Measurements from ENCODE around the gene MMP3. TPM values are rescaled to one million over a fixed set of nuclear protein-coding genes. Genes with fewer than 3 reads are reported as not detected.

The MMP3 gene
- total RNA-seq, 2 experiments from 2014 or later, result not detected

DNA sequence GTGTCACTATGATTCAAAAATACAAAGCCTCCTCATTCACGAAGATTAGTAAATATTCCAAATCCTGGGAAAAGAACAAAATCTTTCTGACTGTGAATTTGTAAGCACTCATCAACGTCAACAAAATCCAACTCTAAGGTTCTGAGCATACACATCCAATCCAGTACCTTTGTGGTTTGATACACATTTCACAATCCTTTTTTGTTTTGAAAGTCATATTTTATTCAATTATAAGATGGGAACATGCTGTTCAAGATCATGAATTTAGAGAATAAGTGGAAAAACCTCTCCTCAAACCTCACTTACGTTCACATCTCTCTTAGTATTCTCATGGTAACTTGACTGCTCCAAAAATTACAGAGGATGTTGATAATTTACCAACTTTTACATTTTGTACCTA is 9.6 kb upstream of the MMP3 start:
- DNase-seq, result no peak
- Mint-ChIP-seq H3K36me3 (ENCODE audit: low read depth) (no peaks in the 10 kb centered on the region), H3K4me1 (no peaks in the 10 kb centered on the region), H3K9me3 (ENCODE audit: low read depth) (no peaks in the 10 kb centered on the region), H3K27me3 (peaks cover 9% of the 10 kb centered on the region), H3K27ac (no peak overlapping the region), H3K4me3 (no peak overlapping the region)
- no peak for ATAC-seq
- CTCF ChIA-PET, result no interaction called here
- intact Hi-C loops (cut with DNase I, micrococcal nuclease), result no loop called here
- POLR2A ChIA-PET, result no interaction called here

DNA sequence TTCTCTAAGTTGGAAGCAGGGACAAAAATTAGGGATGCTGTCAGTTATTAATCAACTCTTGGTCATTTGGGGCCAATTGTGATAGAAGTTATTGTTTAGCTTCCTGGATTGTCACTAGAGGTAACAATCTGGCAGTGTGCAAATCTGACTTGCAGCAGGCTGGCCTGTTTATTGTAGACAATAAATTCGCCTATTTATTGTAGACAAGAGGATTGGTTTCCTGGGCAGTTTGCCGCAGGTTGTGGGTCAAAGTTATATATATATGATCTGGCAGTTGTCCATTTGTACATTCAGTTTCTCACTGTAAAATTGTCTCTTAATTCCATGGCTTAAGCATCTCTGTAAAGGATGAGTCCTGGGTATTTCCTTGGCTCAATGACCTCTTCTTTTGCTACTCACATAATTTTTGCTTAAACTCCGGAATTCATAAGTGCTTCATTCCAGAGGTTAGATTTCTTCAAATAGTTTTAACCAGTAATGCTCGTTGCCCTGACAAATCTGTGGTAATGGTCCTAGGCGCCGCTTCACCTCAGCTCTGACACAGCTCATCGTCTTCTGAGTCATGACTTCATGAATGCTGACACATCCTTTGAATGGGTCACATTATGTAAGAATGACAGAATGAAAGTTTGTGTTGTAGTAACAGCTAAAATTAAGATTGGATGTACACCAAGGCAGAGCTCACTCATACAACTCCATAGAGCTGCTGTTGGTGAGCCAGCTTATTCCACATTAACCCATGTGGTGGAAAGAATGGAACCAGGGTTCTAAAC is 7.8 kb upstream of the MMP3 start:
- intact Hi-C loops (cut with DNase I, micrococcal nuclease), result no loop called here
- Mint-ChIP-seq H3K4me1 (no peaks in the 10 kb centered on the region), H3K27ac (no peak overlapping the region), H3K4me3 (no peak overlapping the region), H3K9me3 (ENCODE audit: low read depth) (no peaks in the 10 kb centered on the region), H3K27me3 (peaks cover 11% of the 10 kb centered on the region), H3K36me3 (ENCODE audit: low read depth) (no peaks in the 10 kb centered on the region)
- CTCF ChIA-PET, result no interaction called here
- DNase-seq (no peak), ATAC-seq (no peak)
- POLR2A ChIA-PET, result no interaction called here

DNA sequence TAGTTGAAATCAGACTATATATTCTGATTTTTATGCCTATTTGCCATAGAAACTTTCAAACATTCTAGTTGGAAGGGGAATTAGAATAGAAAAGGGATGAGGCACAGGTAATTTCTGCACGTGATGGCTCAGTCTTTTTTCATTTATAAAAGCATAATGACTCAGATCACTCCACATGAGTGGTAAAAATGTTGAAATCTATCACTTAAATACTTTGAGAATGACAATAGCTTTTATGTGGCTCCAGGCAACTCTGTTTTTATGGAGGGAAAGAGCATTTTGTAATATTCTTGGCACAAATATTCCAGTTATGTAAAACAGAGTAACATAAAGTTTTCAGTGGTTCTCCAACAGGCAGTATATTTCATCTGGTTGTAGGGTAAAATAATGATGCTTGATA is 5.9 kb upstream of the MMP3 start:
- no peak for ATAC-seq
- Mint-ChIP-seq H3K4me3 (no peak overlapping the region), H3K4me1 (no peaks in the 10 kb centered on the region), H3K36me3 (ENCODE audit: low read depth) (no peaks in the 10 kb centered on the region), H3K27me3 (peaks cover 15% of the 10 kb centered on the region), H3K27ac (no peak overlapping the region), H3K9me3 (ENCODE audit: low read depth) (no peaks in the 10 kb centered on the region)
- ChIA-PET CTCF (no interaction called here), POLR2A (no interaction called here)
- intact Hi-C loops (cut with DNase I, micrococcal nuclease), result no loop called here
- no peak for DNase-seq

DNA sequence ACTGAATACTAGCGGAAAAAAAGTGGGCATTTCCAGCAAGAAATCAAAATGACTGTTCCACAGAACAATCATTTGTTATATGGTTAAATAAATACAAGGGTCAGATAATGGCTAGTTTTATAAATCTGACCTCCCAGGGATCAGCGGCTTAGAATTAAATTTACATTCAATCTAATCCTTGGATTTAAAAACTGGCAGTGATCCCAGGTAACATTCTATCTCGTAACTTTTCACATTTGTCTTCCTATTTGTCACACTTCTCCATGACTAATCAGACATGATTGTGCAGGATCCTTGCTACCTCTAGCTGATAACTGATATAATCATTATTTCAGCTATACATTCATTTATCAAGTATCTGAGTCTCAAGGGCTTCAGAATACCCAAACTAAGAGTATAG is 2.9 kb upstream of the MMP3 start:
- DNase-seq (no peak), ATAC-seq (no peak)
- intact Hi-C loops (cut with DNase I, micrococcal nuclease), result no loop called here
- Mint-ChIP-seq H3K4me3 (no peak overlapping the region), H3K4me1 (no peaks in the 10 kb centered on the region), H3K36me3 (ENCODE audit: low read depth) (no peaks in the 10 kb centered on the region), H3K27ac (no peak overlapping the region), H3K9me3 (ENCODE audit: low read depth) (no peaks in the 10 kb centered on the region), H3K27me3 (peaks cover 12% of the 10 kb centered on the region)
- CTCF ChIA-PET, result no interaction called here
- POLR2A ChIA-PET, result no interaction called here

DNA sequence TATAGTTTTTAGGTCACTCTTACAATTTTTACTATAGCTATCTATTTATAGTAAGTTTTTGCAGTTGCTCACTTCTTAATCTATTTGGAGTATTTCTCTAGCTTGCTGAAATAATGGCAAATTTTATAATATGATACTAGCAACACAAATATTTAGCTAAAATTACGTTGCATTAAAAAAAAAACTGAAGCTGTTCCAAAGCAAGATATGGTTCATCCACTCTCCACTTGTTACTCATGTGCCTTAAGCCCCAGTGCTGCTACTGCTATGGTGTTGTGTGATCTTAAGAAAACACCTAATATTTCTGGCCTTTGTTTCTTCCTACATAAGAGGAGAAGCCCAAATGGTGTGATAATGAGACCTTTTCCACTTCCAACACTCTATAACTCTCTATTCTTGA is 479 bp downstream of the MMP3 start:
- Mint-ChIP-seq H3K27ac (no peak overlapping the region), H3K4me1 (no peaks in the 10 kb centered on the region), H3K27me3 (peaks cover 11% of the 10 kb centered on the region), H3K36me3 (ENCODE audit: low read depth) (no peaks in the 10 kb centered on the region), H3K9me3 (ENCODE audit: low read depth) (no peaks in the 10 kb centered on the region), H3K4me3 (no peak overlapping the region)
- no peak for DNase-seq
- ChIA-PET CTCF (interaction anchor here (1.6 kb wide), 1 partner anchor 19 kb away, joined by 3 read pairs; no protein-coding TSS in a partner anchor), POLR2A (no interaction called here)
- no peak for ATAC-seq
- intact Hi-C loops (cut with DNase I, micrococcal nuclease), result no loop called here

DNA sequence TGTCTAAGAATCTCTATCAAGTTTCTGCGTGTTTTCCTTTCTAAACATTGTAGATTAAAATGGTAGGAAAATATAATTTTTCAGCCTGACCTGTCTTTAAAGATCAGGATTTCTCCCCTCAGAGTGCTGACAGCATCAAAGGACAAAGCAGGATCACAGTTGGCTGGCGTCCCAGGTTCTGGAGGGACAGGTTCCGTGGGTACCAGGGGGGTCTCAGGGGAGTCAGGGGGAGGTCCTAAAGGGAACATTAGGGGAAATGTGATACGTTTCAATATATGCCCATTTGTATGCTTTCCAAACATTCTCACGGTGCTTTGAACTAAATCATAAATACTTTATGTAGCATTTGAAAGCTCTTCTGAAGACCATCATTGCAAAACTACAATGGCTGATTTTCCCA is 3.4 kb downstream of the MMP3 start:
- ATAC-seq (no peak), DNase-seq (no peak)
- intact Hi-C loops (cut with DNase I, micrococcal nuclease), result no loop called here
- no peaks in the 10 kb centered on the region for H3K36me3 Mint-ChIP-seq (ENCODE audit: low read depth)
- CTCF ChIA-PET, result no interaction called here
- POLR2A ChIA-PET, result no interaction called here
- H3K9me3 Mint-ChIP-seq (ENCODE audit: low read depth), result no peaks in the 10 kb centered on the region
- H3K4me3 Mint-ChIP-seq, result no peak overlapping the region
- H3K4me1 Mint-ChIP-seq, result no peaks in the 10 kb centered on the region
- H3K27ac Mint-ChIP-seq, result no peak overlapping the region
- peaks cover 9% of the 10 kb centered on the region for H3K27me3 Mint-ChIP-seq

DNA sequence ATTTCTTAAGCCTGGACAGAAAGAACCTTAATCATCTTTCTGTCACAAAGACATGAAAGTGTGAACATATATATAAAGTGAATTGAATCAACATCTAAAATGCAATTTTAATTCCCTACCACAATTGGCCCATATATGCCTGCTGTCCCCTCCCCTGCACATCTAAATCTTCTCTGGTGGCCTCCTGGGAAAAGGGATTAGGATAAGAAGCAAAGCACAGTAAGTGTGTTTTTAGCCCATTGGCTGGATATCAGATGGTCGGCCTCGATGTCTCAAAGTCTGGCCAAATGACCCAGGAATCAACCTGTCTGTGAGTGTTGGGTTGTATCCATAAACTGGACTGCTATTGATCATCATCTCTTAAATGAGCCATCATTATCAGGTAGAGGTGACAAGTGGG is 5.8 kb downstream of the MMP3 start:
- Mint-ChIP-seq H3K9me3 (ENCODE audit: low read depth) (no peaks in the 10 kb centered on the region), H3K4me3 (no peak overlapping the region), H3K27ac (no peak overlapping the region), H3K4me1 (no peaks in the 10 kb centered on the region), H3K36me3 (ENCODE audit: low read depth) (no peaks in the 10 kb centered on the region), H3K27me3 (peaks cover 6% of the 10 kb centered on the region)
- ATAC-seq, result no peak
- no peak for DNase-seq
- POLR2A ChIA-PET, result no interaction called here
- CTCF ChIA-PET, result no interaction called here
- intact Hi-C loops (cut with DNase I, micrococcal nuclease), result no loop called here

DNA sequence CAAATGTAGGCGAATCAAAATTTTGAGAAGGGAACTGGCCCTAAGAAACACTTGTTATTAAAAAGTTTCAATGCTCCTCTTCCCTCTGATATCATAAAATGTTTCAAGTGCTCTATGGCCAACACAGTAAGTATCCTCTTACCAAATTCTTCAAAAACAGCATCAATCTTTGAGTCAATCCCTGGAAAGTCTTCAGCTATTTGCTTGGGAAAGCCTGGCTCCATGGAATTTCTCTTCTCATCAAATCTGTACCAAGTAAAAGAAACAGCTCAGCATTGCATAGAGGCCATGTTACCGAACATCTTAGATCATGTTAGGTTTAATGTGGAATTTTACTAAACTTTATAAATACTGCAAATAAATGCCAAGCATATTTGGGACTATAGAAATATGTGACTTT is 6.3 kb downstream of the MMP3 start:
- Mint-ChIP-seq H3K27ac (no peak overlapping the region), H3K9me3 (ENCODE audit: low read depth) (no peaks in the 10 kb centered on the region), H3K4me3 (no peak overlapping the region), H3K27me3 (peaks cover 9% of the 10 kb centered on the region), H3K36me3 (ENCODE audit: low read depth) (no peaks in the 10 kb centered on the region), H3K4me1 (no peaks in the 10 kb centered on the region)
- DNase-seq (no peak), ATAC-seq (no peak)
- CTCF ChIA-PET, result no interaction called here
- POLR2A ChIA-PET, result no interaction called here
- intact Hi-C loops (cut with DNase I, micrococcal nuclease), result no loop called here

DNA sequence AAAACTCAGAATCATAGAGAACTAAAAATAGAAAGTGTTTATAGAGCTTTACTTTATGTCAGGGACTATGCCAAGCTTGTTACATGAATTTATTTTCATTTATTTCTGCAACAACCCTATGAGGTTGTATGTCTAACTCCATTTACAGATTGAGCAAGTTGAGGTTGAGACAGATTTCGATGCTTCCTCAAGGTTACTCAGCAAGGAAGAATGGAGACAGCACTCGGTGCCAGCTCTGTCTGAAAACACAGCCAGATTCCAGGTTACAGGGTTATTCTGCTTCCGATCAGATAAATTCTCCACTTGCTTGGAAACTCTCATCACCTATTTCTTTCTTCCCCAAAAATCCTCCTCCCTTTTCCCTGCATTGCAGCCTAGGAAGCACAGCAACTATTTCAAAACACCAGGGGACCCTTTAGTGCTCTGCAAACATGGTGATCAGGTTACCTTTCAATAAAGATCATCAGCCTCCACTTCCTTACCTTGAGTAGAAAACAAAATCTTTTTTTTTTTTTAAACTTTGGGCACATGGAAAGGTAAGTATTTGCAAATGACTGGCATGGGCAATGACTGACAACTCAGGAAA is 7.0 kb downstream of the MMP3 start:
- no peak for DNase-seq
- POLR2A ChIA-PET, result no interaction called here
- Mint-ChIP-seq H3K9me3 (ENCODE audit: low read depth) (no peaks in the 10 kb centered on the region), H3K27me3 (peaks cover 14% of the 10 kb centered on the region), H3K27ac (no peak overlapping the region), H3K36me3 (ENCODE audit: low read depth) (no peaks in the 10 kb centered on the region), H3K4me3 (no peak overlapping the region), H3K4me1 (no peaks in the 10 kb centered on the region)
- no peak for ATAC-seq
- intact Hi-C loops (cut with DNase I, micrococcal nuclease), result no loop called here
- CTCF ChIA-PET, result no interaction called here

DNA sequence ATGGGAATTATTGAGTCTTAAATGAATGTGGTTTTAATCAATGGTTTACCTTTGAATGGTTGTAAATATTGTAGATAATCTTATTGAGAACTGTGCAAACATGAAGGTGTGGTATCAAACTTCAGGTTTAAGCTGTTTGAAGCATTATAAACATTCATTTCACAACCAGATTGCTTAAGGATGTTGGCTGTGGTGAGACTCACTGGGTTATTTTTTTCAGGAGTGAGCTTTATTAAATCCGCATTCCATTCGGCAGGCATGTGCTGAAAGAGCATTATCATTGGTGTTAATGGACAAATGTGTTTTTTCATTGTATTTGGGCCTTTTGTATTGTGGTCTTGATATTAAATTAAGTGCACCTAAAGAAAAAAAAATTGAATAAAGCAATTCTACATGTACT is 9.7 kb downstream of the MMP3 start:
- Mint-ChIP-seq H3K27ac (no peak overlapping the region), H3K9me3 (ENCODE audit: low read depth) (no peaks in the 10 kb centered on the region), H3K4me3 (no peak overlapping the region), H3K27me3 (peaks cover 33% of the 10 kb centered on the region), H3K36me3 (ENCODE audit: low read depth) (no peaks in the 10 kb centered on the region), H3K4me1 (no peaks in the 10 kb centered on the region)
- ATAC-seq (no peak), DNase-seq (no peak)
- ChIA-PET POLR2A (no interaction called here), CTCF (no interaction called here)
- intact Hi-C loops (cut with DNase I, micrococcal nuclease), result loop anchor here in 1 of 2 experiments (5.0 kb wide), 1 partner anchor 109 kb away; no protein-coding TSS in a partner anchor

DNA sequence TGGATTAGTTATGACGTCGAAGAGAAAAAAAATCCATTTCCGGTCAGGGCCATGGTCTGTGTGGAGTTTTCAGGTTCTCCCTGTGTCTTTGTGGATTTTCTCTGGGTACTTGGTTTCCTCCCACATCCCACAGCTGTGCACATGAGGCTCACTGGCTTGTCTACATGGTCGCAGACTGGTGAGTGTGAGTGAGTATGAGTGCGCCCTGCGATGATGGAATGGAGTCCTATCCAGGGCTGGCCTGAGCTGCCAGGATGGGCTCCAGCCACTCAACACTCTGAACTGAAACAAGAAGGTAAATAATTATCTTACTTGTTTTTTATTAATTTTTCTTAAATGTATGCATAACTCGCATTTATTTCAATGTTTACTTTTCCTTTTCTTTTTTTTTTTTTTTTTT is 10.8 kb downstream of the MMP3 start:
- Mint-ChIP-seq H3K36me3 (ENCODE audit: low read depth) (no peaks in the 10 kb centered on the region), H3K27me3 (peaks cover 33% of the 10 kb centered on the region), H3K4me3 (no peak overlapping the region), H3K9me3 (ENCODE audit: low read depth) (no peaks in the 10 kb centered on the region), H3K27ac (no peak overlapping the region), H3K4me1 (no peaks in the 10 kb centered on the region)
- POLR2A ChIA-PET, result no interaction called here
- DNase-seq, result no peak
- intact Hi-C loops (cut with DNase I, micrococcal nuclease), result loop anchor here in 1 of 2 experiments (5.0 kb wide), 1 partner anchor 110 kb away; no protein-coding TSS in a partner anchor
- no peak for ATAC-seq
- CTCF ChIA-PET, result no interaction called here

DNA sequence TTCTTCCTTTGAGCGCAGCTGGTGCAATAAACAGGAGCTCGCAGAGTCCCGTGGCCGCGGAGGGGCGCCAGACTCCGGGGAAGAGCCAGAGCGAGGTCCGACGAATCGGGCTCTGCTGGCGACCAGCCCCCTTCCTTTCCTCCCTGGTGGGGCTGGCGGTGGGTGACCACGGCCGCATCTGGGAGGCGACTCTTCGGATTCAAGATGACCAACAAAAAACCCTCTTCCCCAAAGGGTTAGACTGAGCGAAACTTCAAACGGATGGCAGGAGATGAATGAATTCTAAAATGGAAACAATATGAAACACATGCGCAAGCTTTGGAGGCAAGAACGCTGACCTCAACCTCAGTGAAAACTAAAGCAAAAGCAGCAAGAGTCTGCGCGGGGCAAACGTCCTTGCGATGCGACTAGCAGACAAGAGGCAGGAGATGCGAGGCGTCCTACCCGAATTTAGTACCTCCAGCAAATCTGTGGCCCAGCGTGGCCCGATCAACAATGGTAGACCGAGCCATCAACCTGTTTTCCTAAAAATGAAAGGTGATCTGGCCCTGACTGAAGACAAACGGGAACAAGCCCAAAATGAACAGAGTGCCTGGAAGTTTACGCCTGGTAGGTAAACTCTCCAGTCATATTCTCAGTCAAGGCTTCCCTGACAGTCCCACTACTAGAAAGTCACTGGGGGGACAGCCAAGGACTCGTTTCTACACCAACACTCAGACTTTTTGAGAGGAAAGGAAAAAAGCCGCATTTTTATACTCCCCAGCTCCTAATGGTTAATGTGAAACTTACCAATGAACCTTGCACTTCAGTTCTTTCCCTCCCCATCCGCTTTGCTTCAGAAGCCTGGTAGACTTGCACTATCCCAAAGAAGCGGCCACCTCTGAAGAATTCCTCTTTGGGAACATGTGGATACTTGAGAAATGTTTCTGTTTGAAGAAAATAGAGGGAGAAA is 11.6 kb downstream of the MMP3 start:
- H3K27me3 Mint-ChIP-seq, result peaks cover 37% of the 10 kb centered on the region
- H3K9me3 Mint-ChIP-seq (ENCODE audit: low read depth), result no peaks in the 10 kb centered on the region
- no peak overlapping the region for H3K4me3 Mint-ChIP-seq
- intact Hi-C loops (cut with DNase I, micrococcal nuclease), result loop anchor here (1.0 to 5.0 kb wide), 2 partner anchors 109 to 111 kb away; no protein-coding TSS in a partner anchor
- no peaks in the 10 kb centered on the region for H3K4me1 Mint-ChIP-seq
- ChIA-PET CTCF (interaction anchor here (0.6 to 1.3 kb wide), 2 partner anchors 12 to 490 kb away, joined by 3 read pairs; no protein-coding TSS in a partner anchor), POLR2A (no interaction called here)
- H3K27ac Mint-ChIP-seq, result no peak overlapping the region
- DNase-seq, result peak; percentile 58
- H3K36me3 Mint-ChIP-seq (ENCODE audit: low read depth), result no peaks in the 10 kb centered on the region
- no peak for ATAC-seq

Data from activated CD4-positive, alpha-beta T cell treated with anti-CD3 and anti-CD28 coated beads for 36 hours (primary cell).